Karpas-422 (cell line): Measurements from ENCODE around the gene GARIN1A. TPM values are rescaled to one million over a fixed set of nuclear protein-coding genes. Genes with fewer than 3 reads are reported as not detected.
"Not testable (repeated sequence)": the region's sequence is repeated elsewhere in the genome, so short reads cannot be mapped to it uniquely, and the experiment has no call there.

ENCODE experiments used
- DNase-seq: peaks from one replicate; pipeline ENCODE4 v3.0.0-alpha.2; 2015
- H2AFZ ChIP-seq: fragments of 200-600 bp; sonication (generic); 2 replicates; pipeline ENCODE4 v1.6.1; 2014; ENCODE audit warnings: antibody characterized with exemption, low read length, mixed read lengths
- H3K27ac ChIP-seq: fragments of 200-600 bp; sonication (generic); 2 replicates; pipeline ENCODE4 v1.5.1; 2014; ENCODE audit warnings: mild to moderate bottlenecking, low read length, moderate library complexity
- H3K27me3 ChIP-seq: fragments of 200-600 bp; sonication (generic); 2 replicates; pipeline ENCODE4 v1.6.1; 2014; ENCODE audit warnings: low read length, mixed read lengths
- H3K36me3 ChIP-seq: fragments of 200-600 bp; sonication (generic); 2 replicates; pipeline ENCODE4 v1.6.1; 2014; ENCODE audit warnings: low read length, mixed read lengths; ENCODE audit not compliant: insufficient read depth
- H3K4me1 ChIP-seq: fragments of 200-600 bp; sonication (generic); 2 replicates; pipeline ENCODE4 v1.6.1; 2014; ENCODE audit warnings: mild to moderate bottlenecking, low read length, mixed read lengths
- H3K4me2 ChIP-seq: fragments of 200-600 bp; sonication (generic); 2 replicates; pipeline ENCODE4 v1.6.1; 2014; ENCODE audit warnings: low read length, low read depth, mild to moderate bottlenecking; ENCODE audit not compliant: poor library complexity, severe bottlenecking
- H3K4me3 ChIP-seq: fragments of 200-600 bp; sonication (generic); 2 replicates; pipeline ENCODE4 v1.5.1; 2014; ENCODE audit warnings: mild to moderate bottlenecking, antibody characterized with exemption, low read length, mixed read lengths
- H3K79me2 ChIP-seq: fragments of 200-600 bp; sonication (generic); 2 replicates; pipeline ENCODE4 v1.6.1; 2014; ENCODE audit warnings: mild to moderate bottlenecking, low read length, mixed read lengths
- H3K9ac ChIP-seq: fragments of 200-600 bp; sonication (generic); 2 replicates; pipeline ENCODE4 v1.6.0; 2014; ENCODE audit warnings: low read length
- H3K9me2 ChIP-seq: fragments of 200-600 bp; sonication (generic), shearing (Covaris generic); replicated peaks from 2 replicates; pipeline ENCODE4 v1.6.0; 2014; ENCODE audit warnings: mild to moderate bottlenecking, low read length, moderate library complexity; ENCODE audit not compliant: insufficient read depth
- H3K9me3 ChIP-seq: fragments of 300-700, 200-600 bp; sonication (generic); 2 replicates; pipeline ENCODE4 v1.6.1; 2014; ENCODE audit warnings: low read length, mixed read lengths
- H4K20me1 ChIP-seq: fragments of 200-600 bp; sonication (generic); 2 replicates; pipeline ENCODE4 v1.6.1; 2014; ENCODE audit warnings: mild to moderate bottlenecking, antibody characterized with exemption, low read length, low read depth; ENCODE audit not compliant: insufficient read depth
- total RNA-seq: library from RNA; depleted of rRNA; stranded (reverse); fragments of >200 nt; shearing (Covaris generic); gene quantifications from 2 replicates; pipeline ENCODE4 v1.2.3, GENCODE V29; 2014; ENCODE audit warnings: low replicate concordance; rRNA removed

GARIN1A gene
- 1.1 and 1.8 TPM in 2 replicates for total RNA-seq

DNA sequence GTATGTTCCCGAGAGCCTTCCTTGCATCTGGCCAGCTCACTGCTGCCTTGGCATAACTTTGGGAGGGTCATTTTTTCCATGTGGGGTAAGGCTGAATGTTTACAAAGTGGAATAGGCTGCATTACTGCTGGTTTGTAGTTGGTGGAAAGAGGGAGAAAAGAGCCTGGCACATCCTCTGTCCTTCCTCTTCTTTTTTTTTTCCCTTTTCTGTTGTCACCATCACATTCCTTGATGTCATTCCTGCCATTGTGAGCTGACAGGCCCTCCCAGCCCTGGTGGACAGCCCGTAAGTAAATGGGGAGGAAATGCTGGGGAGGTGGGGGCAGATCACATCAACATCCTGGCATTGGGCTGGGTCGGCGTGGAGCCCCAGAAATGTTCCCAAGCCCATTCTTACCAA lies at the start of gene GARIN1A:
Gene GARIN1A (plus strand): TSS at position 301 of the 400 bp plus-strand sequence. CDS start 106 bp downstream, outside the sequence.
- Histone ChIP-seq H2AFZ (no peak within 1 kb of the TSS), H3K27ac (no peak within 1 kb of the TSS), H4K20me1 (no peaks in the 10 kb centered on the region), H3K9me3 (no peaks in the 10 kb centered on the region), H3K4me3 (no peak within 1 kb of the TSS), H3K79me2 (no peaks in the 10 kb centered on the region), H3K9me2 (no peaks in the 10 kb centered on the region), H3K4me2 (no peak within 1 kb of the TSS), H3K27me3 (no peaks in the 10 kb centered on the region), H3K9ac (no peak within 1 kb of the TSS), H3K4me1 (no peaks in the 10 kb centered on the region), H3K36me3 (peaks cover 4% of the 10 kb centered on the region; the same call in 1 of the 2 replicates)
- DNase-seq, result no peak

GRCh38 chr7:128627124-128627523 lies 45.0 kb upstream of the GARIN1A start:
- H3K4me3 ChIP-seq, H2AFZ ChIP-seq, H3K9ac ChIP-seq, H3K9me2 ChIP-seq, H3K27ac ChIP-seq, H3K4me2 ChIP-seq, H3K9me3 ChIP-seq, H3K27me3 ChIP-seq, H3K79me2 ChIP-seq, H4K20me1 ChIP-seq, DNase-seq, H3K36me3 ChIP-seq, H3K4me1 ChIP-seq: not testable (repeated sequence)

- H4K20me1 ChIP-seq, H3K27me3 ChIP-seq, H3K4me3 ChIP-seq, DNase-seq, H3K79me2 ChIP-seq, H3K9ac ChIP-seq, H3K36me3 ChIP-seq, H3K9me3 ChIP-seq, H2AFZ ChIP-seq, H3K4me2 ChIP-seq, H3K4me1 ChIP-seq, H3K9me2 ChIP-seq, H3K27ac ChIP-seq: not testable (repeated sequence)
Observed at GRCh38 chr7:128633915-128634314, 38.2 kb upstream of the GARIN1A start.

DNA sequence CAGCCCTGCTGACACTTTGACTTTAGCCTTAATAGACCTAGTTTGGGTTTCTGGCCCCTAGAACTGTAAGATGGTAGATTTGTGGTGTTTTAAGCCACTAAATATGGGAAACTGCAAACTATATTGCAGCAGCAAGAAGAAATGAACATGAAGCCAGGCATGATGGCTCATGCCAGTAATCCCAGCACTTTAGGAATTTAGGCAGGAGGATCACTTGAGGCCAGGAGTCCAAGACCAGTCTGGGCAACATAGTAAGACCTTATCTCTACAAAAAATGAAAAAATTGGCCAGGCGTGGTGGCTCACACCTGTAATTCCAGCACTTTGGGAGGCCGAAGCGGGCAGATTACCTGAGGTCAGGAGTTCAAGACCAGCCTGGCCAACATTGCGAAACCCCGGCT lies 26.9 kb upstream of the GARIN1A start:
- not testable (repeated sequence) for H3K36me3 ChIP-seq, H3K4me3 ChIP-seq, H3K4me1 ChIP-seq, H2AFZ ChIP-seq, DNase-seq, H3K27me3 ChIP-seq, H3K9ac ChIP-seq, H3K9me3 ChIP-seq, H3K9me2 ChIP-seq, H3K4me2 ChIP-seq, H3K27ac ChIP-seq, H3K79me2 ChIP-seq, H4K20me1 ChIP-seq

DNA sequence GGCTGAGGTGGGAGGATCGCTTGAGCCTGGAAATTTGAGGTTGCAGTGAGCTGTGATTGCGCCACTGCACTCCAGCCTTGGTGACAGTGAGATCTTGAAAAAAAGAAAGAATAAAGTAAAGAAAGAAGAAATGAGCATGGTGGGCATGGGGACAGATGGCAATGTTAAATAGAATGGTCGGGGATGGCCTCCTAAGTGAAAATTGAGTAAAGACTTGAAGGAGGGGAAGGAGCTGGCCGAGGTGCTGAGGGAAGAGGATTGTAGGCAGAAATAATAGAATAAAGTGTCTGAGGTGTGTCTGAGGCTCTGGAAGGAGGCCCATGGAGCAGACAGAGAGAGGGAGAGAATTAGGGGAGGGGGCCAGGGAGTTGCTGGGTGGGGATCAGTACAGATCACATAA lies 26.2 kb upstream of the GARIN1A start:
- H3K36me3 ChIP-seq, H3K27ac ChIP-seq, H3K9me2 ChIP-seq, H3K4me2 ChIP-seq, H3K4me3 ChIP-seq, H3K9me3 ChIP-seq, H3K27me3 ChIP-seq, H4K20me1 ChIP-seq, H3K9ac ChIP-seq, DNase-seq, H3K4me1 ChIP-seq, H3K79me2 ChIP-seq, H2AFZ ChIP-seq: not testable (repeated sequence)

DNA sequence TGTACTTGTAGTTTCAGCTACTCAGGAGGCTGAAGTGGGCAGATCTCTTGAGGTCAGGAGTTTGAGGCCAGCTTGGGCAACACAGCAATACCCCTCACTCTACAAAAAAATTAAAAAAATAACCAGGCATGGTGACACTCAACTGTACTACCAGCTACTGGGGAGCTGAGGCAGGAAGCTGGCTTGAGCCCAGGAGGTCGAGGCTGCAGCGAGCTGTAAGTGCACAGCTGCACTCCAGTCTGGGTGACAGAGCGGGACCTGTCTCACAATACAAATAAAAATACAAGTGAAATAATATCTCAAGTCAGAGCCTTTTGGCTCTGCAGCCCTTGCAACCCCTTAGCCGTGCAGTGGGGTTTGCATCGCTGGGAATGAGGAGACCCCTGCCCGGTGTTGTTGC lies 25.2 kb upstream of the GARIN1A start:
- H3K4me2 ChIP-seq, H2AFZ ChIP-seq, DNase-seq, H3K4me3 ChIP-seq, H3K79me2 ChIP-seq, H3K36me3 ChIP-seq, H3K4me1 ChIP-seq, H3K27ac ChIP-seq, H4K20me1 ChIP-seq, H3K9me3 ChIP-seq, H3K27me3 ChIP-seq, H3K9me2 ChIP-seq, H3K9ac ChIP-seq: not testable (repeated sequence)

GRCh38 chr7:128651096-128651495 lies 21.0 kb upstream of the GARIN1A start:
- H3K4me3 ChIP-seq, H3K4me2 ChIP-seq, H3K9me3 ChIP-seq, H4K20me1 ChIP-seq, H3K79me2 ChIP-seq, DNase-seq, H2AFZ ChIP-seq, H3K4me1 ChIP-seq, H3K27me3 ChIP-seq, H3K27ac ChIP-seq, H3K36me3 ChIP-seq, H3K9ac ChIP-seq, H3K9me2 ChIP-seq: not testable (repeated sequence)

- not testable (repeated sequence) for H3K27me3 ChIP-seq, H3K79me2 ChIP-seq
Observed at GRCh38 chr7:128652606-128653005, 19.5 kb upstream of the GARIN1A start.

DNA sequence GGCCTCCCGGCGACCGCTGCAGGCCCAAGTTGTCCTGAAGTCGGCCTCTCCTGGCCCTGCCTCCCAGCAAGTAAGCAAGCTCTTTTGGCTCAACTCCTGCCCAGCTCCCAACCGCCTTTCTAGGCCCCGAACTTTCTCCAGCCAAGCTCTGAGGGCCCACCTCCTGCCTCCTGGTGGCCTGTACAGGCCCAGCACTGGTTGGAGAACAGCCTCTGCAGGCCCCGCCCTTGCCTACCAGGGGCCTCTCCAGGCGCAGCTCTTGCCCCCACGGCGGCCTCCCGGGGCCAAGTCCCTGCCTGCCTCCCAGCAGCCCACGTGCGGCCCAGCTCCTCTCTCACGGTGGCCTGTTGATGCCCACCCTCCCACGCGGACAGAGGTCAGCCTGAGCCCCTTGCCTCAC lies 18.9 kb upstream of the GARIN1A start:
- H3K9me2 ChIP-seq, H4K20me1 ChIP-seq, H3K4me1 ChIP-seq, H3K27ac ChIP-seq, H3K79me2 ChIP-seq, H3K4me3 ChIP-seq, H3K27me3 ChIP-seq, H3K36me3 ChIP-seq, H3K9me3 ChIP-seq, H2AFZ ChIP-seq, H3K4me2 ChIP-seq, DNase-seq, H3K9ac ChIP-seq: not testable (repeated sequence)

More at GRCh38 chr7:128652606-128653005, 19.5 kb upstream of the GARIN1A start:
- H3K9ac ChIP-seq, H4K20me1 ChIP-seq, H3K4me1 ChIP-seq, H3K9me3 ChIP-seq, H3K4me3 ChIP-seq, H2AFZ ChIP-seq, H3K27ac ChIP-seq, H3K9me2 ChIP-seq, H3K4me2 ChIP-seq, DNase-seq, H3K36me3 ChIP-seq: not testable (repeated sequence)
